Measurements from ENCODE around the gene LKAAEAR1.

Gene LKAAEAR1

DNA sequence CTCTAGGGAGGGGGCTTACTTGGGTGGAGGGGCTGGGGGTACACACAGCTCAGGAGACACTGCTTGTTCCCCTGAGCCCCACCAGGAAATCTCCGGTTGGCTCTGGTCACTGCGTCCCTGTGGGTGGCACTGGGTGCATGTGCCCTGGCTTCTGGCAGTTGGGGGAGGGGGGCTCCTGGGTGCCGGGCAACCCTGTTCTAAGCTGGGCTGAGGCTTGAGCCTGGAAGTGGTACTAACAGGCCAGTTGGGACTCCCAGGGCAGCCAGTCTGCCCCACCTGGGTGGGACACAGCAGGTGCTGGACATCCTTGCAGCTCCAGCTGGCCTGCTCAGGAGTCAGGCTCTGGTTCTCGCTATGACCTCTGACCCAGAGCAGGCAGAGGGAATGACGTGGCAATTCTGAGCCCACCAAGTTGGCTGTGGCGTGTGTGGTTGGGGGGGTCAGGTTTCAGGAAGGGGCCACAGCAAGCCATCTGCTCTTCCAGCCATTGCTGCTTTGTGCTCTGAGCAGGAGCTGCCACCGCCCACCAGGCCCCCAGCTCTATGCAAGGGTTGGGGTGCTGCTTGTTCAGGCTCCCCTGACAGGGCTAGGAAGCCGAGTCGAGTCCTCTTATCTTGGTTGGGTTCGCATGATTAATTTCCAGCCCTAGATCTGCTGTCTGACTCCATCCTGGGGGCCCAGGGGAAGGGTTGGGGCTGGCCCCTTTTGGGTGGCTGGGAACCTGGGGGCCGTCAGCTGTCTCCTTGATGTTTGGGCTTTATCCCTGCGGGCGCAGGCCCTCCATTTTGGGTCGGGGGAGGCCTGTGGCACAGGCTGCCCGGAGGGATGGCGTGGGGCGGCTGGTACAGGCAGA is 47.6 kb downstream of the LKAAEAR1 start:
- no peak for DNase-seq (ENCODE audit: low spot score)

DNA sequence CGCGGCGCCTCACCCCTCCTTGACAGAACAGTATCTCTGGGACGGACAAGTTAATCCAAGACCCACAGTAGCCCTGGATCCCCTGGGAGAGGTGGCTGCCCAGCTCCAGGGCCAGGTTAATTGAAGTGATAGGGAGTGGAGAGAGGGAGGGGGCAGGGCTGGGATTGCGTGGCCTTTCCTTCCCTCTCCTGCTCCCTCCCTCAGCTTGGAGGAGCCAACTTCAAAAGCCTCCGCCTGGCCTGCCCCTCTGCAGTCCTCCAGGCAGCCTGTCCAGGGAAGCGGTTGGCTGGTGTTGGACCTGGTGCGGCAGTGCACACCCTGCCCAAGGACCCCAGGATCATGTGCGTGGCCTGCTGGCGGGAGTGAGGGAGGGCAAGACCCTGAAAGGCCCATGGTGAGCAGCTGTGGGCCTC is 48.3 kb downstream of the LKAAEAR1 start, which contains the start of gene C20orf204:
C20orf204 (plus strand) TSS at position 250 of the 413 bp plus-strand sequence; CDS start at position 392, 142 bp downstream.
- no peak for DNase-seq (ENCODE audit: low spot score)

DNA sequence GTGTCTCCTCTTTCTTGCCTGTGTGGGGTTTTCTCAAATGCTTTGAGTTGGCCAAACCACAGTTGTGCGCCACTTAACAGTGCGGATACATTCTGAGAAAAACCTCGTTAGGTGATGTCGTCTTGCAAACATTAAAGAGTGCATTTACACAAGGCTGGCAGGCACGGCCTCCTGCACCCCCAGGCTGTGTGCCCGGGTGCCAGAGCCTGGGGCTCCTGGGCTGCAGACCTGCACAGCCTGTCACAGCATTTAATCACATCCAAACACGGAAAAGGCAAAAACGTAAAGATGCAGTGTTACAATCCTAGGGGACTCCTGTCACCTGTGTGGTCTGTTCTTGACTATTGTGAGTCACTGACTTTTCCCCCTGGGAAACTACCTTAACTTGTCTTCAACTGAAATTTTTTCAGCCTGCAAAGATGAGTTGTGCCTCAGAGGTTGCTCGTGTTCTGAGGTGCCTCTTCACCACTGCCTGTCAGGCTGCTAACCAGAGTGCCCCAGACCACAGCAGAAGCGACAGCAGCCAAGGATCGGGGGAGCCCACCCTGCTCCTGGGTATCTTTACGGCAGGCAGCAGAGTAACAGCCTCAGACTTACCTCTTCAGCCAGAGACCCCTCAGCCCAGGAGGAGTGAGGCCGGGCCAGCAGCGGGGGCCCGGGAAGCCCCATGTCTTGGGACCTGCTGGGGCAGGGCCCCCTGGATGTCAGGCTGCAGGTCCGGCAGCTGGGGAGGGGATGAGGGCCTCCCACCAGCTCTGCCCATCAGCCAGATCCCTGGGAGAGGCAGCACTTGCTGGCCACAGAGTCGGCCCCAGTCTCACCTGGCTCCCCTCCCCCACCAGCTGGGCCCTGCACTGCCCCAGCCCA is 48.9 kb downstream of the LKAAEAR1 start:
- no peak for DNase-seq (ENCODE audit: low spot score)

DNA sequence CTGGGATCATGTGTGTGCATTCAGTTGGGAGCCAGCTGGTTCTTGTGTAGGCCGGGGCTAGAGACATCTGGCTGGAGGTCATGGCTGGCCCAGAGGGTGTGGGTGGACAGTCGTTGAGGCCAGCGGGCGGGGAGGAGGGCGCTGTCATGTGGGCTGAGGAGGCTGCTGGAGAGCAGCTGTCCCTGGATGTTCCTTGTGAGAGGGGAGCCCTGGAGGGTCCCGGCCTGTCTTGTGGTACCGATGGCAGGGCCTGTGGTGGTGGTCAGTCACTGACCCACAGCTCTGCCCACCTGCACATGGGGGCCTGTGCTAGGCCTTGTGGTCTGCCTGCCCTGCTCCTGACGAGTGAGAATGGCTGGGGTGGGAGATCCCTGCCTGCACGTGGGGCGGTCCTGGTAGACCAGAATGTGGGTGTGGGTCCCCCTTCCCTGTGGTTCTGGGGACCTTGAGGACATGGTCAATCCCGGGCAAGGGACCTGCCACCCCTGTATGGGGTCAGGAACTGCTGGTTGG is 50.2 kb downstream of the LKAAEAR1 start:
- no peak for DNase-seq (ENCODE audit: low spot score)
